NCI-H446 (cell line): ENCODE data around the gene AATF.

ENCODE experiments used
- DNase-seq, 2 experiments: peaks; one replicate each; lab custom pipeline; 2025; lab: John Stamatoyannopoulos, UW

The AATF gene

DNA sequence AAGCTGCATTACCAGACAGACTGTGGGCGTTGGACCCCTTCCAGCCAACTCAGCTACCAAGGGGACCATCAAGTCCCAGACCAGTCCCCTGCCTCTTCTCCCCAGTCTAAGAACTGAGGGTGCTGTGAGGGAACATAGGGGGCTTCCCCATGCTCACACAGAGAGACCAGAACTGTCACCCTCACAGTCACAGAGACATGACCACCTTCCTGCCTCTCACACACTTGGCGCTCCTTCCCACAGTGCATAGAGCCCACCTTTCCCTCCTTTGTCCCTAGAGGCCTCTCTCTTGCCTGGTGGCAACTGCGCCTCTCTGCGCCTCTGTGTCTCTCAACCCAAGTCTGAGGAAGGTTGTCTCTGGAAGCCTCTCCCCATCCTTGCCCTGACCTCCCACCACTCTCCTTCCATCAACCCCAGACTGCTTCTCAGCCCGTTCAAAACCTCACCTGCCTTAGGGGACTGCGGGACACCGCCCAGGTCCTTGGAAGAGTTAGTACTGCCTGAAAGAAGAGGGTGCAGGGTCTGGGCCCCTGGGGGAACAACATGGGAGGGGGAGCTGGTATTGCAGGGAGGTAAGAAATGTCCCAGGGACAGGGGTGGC is 17.6 kb upstream of the AATF start:
- no peak for DNase-seq

DNA sequence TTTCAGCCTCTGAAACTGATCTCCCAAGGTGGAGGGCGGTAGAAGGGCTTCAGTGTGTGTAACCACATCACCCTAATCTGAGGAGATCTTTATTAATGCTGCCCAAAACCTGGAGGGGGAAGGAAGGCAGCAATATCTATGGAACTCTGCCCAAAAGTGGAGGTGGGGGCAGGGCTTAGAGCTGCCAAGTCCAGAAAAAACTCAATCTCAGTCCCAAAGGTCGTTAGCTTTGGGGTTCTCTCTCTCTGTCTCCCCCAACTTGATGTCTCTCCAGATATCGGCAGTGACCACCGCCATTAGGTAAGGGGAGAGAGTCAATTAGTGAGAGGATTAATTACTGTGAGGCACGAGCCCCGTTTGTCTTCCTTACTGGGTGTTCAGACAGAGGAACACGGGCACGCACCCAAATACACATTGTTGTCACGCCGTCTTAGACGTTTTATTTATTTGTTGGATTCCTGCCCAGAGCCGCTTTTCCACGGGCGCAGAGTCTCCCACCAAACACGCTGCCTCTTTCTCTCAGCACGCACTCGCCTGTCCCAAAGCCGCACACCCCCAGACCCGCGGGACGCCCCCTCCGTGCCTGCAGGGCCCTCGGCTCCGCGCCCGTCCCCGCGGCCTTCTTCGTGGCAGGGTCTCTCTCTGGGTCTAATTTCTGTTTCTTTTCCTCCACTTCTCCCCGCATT is 16.9 kb upstream of the AATF start:
- peak in 1 of 2 experiments; percentile 32 for DNase-seq

GRCh38 chr17:36932383-36932693 is 16.4 kb upstream of the AATF start:
- no peak for DNase-seq

- DNase-seq, result no peak
Measured at GRCh38 chr17:36932694-36933511, 15.9 kb upstream of the AATF start.

DNA sequence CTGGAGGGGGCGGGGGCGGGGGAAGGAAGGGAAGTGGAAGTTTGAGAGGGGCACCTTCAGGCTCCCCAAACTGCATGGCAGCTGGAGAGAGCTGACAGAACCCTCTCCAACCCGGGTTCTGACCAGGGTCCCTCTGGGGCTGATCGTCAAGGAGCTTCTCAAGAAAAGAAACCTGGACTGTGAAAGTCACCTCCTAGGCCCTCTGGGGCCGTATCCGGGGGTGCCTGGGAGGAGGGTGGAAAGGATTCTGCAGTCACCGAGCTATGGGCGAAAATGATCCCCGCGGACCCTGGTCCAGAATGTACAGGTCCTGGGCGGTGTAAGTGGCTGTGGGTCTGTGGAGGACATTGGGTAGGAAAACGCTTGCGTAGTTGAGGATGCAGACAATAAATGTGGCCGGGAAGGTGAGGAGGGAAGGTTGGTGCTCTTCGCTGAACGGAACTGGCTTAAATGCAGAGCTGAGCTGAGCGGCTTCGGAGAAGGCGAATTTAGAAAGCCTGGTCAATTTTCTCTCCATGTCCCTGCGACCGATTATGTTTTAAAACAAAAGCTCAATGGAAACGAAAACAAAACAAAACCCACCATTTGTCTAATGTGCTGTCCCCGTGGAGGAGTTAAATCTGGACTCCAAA is 15.1 kb upstream of the AATF start:
- no peak for DNase-seq

DNA sequence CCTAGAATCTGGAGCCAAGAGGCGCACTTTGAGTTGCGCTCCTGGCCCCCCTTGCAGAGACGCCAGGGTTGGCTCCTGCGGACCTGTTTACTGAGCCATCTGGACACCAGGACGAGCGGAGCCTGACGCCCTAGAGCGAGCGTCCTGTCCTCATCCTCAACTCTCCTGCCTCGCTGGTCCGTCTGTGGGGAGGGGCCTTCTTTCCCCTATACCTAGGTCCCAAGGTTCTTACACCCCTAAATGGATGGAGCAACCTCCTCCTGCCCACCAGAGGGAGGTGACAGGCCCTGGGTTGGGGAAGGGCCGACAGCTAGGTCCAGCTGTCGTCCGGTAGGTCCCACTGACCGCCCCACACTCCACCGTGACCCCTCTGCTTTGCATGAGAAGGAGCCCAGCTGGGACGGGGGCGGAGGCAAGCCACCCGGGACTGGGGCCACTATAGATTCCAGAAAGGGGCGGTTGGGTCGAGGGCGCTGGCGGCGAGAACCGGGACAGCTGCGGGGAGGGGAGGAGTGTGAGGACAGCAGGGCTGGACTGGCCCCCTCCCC is 14.5 kb upstream of the AATF start:
- DNase-seq, result no peak

GRCh38 chr17:36934692-36935630 is 13.8 kb upstream of the AATF start:
- no peak for DNase-seq

DNA sequence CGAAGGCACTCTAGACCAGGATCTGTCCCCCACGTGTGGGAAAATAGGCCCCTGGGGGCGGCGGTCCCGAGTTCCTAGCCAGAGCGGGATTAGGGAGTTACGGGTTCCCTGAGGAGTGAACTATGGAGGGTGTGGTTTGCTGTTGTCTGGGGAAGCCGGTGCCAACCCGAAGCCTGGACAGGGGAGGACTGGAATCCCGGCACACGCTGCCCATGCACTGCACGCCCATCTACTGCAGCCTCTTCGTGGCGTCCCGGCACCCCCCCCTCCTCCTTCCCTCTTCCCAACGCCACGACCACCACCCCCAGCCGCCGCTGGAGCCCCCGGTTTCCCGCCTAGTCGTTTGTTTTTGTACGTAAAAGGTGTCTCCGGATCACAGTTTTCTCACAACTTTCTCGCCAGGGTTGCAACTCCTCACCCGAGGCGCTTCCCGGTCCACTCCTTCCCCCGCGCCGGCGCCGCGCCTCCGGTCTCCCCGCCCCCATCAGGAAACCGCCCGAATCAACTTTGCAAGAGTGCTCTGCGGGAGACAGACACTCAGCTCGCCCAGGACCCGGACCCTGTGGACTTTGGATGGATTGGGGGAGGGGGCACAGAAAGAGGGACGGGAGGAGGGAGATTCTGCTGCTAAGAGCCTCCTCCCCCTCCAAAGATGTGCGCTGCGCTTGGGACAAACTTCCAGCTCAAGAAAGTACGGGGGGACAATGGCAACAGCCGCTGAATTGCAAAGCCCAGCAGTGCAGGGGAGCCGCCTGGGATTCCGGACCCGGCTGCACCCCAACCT is 12.9 kb upstream of the AATF start:
- no peak for DNase-seq

DNA sequence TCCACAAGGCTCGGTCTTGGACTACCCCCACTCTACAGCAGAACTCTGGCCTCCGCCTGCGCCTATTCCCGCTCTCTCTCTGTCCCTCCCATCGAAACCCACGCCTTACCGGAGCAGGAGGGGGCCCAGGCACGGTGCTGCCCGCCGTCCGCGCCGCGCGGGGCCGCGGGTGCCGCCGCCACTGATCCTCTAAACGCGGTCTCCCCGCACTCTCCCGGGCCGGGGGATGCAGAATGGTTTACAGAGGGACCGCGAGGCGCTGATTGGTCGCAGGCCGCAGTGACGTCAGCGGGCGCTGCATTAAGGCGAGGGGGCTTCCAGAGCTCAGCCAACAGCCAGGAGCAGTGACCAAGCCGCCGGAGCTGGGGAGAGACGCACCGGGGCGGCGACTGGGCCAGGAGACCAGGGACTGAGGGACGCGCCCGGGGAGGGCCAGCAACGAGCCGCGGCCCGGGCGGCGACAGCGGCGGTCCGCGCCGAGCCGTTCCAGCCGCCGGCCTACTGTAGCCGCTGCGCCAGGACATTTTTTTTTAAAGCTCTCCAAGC is 12.2 kb upstream of the AATF start:
- DNase-seq, result no peak

GRCh38 chr17:36937001-36937958 is 11.5 kb upstream of the AATF start, which contains the start of gene LHX1:
Gene LHX1, plus strand, starts transcription at chr17:36937475. Its CDS starts 723 bp downstream, at chr17:36938198.
- DNase-seq, result no peak

DNA sequence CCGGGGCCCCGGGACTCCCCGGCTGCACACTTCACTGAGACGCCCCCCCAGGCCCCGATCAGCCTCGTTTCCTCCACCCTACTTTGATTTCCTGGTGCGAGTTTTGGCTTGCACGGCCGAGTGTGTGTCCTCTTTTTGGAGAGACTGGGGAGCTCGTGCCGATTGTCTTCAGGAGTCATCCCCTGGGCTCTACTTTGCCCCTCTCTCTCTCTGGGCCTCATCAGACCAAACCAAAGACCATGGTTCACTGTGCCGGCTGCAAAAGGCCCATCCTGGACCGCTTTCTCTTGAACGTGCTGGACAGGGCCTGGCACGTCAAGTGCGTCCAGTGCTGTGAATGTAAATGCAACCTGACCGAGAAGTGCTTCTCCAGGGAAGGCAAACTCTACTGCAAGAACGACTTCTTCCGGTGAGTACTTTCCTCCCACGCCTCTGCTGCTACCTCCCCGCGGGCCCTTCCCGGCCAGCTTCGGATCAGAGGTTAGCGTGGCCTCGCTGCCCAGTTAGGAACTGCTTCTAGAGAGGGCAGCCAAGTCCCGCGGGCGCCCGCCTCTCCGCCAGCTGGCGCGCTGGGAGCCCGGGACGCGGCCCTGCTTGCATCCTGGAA is 10.7 kb upstream of the AATF start:
- DNase-seq, result no peak

DNA sequence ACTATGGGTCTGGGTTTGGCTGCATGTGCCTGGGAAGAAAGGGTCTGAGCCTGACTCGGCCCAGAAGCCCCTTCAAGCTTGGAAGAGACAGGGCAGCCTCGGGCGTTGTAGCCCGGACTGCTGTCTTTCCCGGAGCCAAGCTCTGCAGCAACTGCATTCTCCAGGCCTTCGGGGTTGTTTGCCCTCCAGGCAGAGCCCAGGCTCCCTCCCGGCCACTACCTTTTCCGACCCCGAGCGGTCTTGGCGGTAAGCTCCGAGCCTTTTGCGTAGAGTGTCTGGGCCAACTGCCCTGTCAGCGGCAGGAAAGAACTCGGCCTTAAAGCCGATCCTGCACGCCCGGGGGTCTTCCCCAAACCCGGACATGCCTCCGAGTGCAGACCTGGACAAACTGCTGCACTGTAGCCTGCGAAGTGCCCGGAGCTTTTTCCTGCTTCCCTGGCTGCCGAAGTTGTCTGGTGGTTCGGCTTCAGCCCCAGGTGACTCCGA is 10.1 kb upstream of the AATF start:
- no peak for DNase-seq

GRCh38 chr17:36939052-36939801 is 9.5 kb upstream of the AATF start:
- no peak for DNase-seq

DNA sequence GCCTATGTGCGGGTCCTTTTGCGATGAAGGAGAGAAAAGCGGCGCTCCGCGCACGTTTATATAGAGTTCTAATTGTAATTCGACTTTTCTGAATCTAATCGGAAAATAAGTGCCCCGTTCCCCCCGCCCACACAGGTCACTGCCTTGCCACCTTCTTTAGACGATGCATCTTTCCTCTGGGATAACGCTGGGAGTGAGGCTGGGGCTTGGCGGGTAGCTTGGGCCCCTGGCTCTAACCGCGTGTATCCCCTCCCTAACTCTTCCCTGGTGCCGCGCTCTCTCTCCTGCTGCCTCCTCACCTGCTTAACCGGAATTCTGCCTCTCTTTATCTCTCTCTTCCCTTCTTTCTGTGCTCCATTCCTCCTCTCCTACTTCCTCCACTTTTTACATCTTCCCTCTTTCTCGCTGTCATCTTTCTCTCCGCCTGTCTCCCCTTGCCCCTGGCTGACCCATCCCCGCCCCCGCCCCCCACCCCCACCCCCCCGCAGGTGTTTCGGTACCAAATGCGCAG is 8.9 kb upstream of the AATF start:
- no peak for DNase-seq

DNA sequence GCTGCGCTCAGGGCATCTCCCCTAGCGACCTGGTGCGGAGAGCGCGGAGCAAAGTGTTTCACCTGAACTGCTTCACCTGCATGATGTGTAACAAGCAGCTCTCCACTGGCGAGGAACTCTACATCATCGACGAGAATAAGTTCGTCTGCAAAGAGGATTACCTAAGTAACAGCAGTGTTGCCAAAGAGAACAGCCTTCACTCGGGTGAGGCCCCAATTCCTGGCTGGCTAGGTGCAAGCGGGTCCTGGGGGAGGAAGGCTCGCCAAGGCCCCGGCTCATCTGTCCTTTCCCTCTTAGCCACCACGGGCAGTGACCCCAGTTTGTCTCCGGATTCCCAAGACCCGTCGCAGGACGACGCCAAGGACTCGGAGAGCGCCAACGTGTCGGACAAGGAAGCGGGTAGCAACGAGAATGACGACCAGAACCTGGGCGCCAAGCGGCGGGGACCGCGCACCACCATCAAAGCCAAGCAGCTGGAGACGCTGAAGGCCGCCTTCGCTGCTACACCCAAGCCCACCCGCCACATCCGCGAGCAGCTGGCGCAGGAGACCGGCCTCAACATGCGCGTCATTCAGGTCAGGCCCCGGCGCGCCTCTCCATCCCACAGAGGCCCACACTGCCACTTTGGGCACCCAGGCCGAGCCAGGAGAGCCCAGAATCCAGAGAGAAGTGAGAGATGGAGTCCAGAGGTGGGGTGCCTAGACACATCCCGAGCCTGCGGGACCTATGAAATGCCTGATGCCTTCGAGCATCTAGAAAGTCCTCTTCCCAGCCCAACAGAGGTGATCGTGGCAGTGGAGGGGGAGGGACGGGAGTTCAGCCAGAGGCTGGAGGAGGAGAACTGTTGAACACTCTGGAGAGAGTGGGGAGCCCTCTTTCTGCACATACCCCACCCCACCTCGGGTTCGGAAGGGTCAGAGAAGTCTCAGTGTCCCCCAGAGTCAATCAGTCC is 8.2 kb upstream of the AATF start:
- no peak for DNase-seq

DNA sequence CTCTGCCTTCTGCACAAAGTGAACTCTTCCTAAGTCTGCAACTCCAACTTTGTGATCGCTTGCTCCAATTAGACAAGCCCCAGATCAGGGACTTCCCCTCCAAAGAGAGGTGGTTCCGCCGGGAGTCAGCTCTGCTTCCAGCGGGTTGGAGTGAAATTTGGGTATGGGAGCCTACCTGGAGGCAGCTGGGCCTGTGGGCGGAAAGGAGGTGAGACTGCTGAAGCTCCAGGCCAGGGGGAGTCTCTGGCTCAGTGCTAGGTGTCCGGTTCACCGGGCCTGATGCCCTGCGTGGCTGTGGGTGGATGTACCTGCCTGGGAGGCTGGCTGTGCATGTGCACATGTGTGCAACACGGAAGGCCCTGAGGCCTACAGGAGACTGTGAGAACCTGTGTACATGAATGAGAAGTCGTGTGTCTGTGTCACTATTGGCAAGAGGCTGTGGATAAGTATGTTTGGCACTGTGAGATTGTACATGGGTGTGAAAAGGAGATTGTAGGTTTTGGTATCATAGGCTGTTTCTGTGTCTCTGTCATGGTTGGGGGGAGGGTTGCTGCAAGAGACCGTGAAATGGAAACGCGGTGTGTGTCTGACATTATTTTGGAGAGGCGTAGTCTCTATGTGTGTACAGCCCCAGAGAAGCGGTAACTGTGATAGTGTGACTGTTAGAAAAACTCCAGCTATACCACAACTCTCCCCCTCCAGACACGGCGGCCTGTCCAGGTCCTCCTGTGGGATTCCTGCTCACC is 7.3 kb upstream of the AATF start:
- no peak for DNase-seq
